ELF-1 (cell line): ENCODE measurements around the gene RHOBTB3.
"Not testable (repeated sequence)": the region's sequence is repeated elsewhere in the genome, so short reads cannot be mapped to it uniquely, and the experiment has no call there.

Experiments
- DNase-seq: peaks from one replicate; pipeline ENCODE4 v3.0.0-alpha.2; 2016; ENCODE audit warnings: low read depth, low spot score

The RHOBTB3 gene

DNA sequence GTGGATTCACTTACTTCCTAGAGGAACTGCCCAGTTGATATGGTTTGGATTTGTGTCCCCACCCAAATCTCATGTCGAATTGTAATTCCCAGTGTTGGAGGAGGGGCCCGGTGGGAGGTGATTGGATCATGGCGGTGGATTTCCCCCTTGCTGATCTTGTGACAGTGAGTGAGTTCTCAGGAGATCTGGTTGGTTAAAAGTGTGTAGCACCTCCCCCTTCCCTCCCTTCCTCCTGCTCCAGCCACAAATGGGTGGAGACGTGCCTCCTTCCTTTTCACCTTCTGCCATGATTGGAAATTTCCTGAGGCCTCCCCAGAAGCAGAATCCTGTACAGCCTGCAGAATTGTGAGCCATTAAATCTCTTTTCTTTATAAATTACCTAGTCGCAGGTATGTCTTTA is 17.9 kb upstream of the RHOBTB3 start:
- DNase-seq, result not testable (repeated sequence)

DNA sequence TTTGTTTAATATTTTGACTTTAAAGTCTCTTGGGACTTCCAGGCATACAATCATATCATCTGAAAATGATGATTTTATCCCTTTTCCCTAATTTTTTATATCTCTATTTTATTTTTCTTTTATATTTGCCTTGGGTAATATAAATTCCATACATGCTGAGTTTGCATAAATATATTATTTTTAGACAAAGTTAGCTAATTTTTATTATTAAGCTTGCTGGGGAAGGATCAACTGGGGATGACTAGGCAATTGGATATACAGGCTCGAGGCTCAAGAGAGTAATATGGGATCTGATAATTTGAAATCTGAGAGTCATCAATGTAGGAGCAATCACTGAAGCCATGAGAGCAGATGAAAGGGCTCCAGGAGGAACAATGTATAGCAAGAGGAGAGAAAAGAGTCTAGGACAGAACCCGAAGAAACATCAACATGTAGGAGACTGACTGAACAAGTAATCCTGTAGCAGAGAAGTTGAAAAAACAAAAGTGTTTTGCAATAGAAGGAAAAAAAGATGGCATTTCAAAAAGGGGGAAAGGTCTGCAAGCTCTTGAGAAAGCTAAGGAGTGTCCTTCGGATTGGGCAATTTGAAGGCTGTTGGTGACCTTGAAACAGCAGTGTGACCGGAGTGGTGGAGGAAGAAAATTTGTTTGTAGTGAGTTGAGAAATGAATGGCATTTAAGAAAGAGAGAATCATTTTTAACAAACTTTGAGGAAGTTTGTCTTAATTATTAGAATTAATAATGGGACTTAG is 17.0 kb upstream of the RHOBTB3 start:
- DNase-seq, result no peak

DNA sequence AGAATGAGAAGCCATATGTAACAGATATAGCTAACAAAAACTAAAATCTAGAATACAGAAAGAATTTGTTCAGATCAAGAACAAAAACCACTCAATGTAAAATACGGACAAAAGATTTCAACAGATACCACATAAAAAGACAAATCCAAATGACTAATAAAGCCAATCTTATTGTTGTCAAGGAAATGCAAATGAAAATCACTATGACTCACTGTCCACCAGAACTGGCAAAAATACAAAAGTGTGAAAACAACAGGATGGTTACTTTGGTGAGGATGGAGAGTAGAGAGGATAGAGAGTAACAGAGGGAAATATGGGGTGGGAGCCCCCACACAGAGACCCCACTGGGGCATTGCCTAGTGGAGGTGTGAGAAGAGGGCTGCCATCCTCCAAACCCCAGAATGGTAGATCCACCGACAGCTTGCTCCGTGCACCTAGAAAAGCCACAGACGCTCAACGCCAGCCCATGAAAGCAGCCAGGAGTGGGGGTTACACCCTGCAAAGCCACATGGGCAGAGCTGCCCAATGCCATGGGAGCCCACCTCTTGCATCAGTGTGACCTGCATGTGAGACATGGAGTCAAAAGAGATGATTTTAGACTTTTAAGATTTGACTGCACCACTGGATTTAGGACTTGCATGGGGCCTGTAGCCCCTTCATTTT is 15.2 kb upstream of the RHOBTB3 start:
- no peak for DNase-seq

DNA sequence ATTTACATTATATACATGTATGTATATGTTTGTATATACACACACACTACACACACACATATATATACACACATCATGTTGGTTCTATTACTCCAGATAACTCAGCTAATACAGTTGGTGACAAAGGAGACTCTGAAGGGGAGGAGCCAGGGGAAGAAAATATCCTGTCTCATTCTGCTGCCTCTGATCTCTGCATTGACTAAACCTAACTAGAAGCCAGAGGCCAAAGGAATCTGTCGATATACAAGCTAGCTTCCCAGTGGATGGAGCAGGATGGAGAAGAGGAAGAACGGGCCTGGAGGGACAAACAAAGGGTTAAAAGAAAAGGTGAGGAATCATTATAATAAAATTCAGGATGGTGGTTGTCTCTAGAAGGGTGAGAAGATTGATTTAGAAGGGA is 13.7 kb upstream of the RHOBTB3 start:
- DNase-seq, result no peak

DNA sequence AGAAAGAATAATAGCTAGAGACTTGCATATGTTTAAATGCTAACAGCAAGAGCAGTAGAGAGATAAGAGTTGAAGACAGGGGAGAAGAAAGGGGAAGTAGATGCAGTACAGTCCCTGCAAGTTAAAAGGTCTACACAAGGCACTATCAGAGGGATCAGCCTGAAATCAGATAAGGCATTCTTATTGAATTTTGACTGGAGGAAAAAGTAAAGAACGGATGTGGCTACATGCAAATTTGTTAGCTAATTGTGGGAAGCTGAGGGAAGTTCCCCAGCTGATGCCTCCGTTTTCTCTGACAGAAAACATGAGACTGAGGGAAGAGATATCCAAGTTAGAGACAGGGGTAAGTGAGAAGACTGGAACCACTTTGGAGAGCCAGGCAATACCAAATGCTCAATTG is 12.9 kb upstream of the RHOBTB3 start:
- DNase-seq, result no peak

DNA sequence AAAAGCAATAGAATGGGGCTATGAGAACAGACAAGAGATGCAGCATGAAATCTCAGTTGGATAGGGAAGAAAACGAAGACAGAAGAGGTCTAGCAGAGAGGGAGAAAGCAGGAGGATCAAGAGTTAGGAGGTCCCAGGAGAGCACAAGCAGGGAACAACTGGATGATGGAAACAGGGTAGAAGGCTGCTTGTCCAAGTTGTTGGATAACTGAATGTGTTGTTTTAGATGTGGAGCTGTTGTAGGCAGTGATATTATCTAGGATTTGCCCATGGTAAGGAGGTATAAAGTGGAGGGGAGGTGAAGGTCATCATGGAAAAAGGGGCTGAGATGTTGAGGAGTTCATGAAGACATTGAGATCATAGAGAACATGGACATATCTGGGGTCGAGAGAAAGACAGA is 12.4 kb upstream of the RHOBTB3 start:
- DNase-seq, result no peak

DNA sequence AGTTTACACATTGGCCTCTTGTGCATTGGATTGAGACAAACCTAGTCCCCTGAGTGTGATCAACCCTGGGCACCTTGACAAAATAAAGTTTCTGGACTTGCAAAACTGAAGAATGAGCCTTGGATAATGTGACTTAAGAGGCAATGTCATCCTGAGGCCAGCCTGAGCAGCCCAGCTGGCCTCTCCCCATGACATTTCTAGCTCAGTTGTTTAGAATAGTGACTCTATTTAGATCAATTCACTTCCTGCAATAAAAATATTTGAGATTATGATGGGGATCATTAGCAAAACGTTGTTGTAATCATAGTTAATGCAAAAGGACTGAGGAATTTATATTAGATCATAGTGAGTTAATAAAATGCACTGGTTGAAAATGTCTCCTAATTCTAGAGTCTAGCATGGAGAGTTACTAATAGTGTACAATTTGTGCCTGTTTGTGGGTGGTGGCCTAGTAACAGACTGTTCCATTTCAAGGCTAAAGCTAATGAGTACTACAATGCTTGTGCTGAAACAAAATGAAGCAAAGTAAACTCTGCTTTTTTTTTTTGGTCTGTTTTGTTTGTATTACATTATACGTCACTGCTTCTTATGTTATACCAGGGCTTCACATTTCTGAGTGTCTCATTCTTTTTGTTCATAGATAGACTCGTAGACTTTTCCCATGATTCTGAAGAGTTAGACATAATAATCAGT is 10.9 kb upstream of the RHOBTB3 start:
- DNase-seq, result no peak

DNA sequence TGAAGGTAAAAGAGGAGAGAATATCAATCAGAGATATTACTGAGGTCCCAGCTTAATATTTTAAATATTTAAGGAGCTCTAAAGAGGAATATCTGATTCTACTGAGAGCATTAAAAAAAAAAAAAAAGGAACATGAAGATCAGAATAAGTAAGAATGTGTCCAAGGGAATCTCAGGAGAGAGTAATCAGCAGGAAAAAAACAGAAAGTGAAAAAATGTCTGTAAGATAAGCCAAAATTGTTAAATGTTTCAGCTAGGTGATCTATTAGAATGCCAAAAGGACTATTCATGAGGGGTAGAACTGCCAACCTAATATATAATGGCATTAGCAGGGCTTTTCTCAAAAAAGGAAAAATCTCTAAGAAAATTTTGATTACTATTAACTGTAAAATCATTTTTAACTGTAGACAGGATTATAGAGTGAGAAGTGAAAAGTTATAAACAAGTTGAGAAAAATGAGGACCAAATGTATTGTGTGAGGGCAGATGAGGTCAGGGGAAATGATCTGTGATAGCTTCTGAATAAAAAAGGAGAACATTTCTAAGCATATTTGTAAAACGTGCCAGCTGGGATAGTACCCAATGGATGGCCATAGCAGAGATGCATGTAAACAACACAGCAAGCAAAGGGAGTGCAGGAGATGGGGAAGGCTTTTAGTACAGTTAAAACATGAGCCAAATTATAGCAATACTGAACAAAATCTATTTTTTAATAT is 9.4 kb upstream of the RHOBTB3 start:
- DNase-seq, result no peak

DNA sequence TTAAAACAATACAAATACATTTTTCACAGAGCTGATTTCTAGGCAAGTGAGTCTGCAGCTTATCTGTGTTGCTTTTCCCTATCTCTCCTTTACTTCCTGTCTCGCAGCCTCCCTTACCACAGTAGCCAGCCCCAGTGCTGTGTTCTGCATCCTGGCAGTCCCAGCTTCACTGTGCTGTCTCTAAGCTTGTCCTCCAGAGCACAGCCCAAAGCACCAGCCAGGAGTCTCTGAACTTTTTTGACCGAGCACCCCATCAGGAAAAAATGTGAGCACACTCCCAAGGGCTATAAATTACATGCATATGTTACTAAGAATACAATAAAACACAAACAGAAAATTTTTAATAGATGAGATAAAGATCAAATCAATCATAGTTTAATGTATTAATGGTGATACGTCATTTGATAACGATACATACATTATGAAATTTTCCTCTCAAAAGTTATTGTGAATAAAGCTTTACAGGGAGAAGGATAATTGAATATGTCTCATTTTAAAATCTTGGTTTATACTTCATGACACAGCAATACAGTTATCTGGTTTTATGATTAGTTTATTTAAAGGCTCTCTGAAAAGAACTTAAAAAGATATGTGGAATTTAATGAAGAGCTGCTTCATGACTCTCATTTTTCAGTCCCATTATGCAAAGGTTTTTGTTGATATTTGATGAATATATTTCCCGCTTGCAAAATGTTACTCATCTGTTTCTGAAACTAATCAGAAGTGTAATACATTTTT is 7.3 kb upstream of the RHOBTB3 start:
- peak; percentile 41 for DNase-seq

DNA sequence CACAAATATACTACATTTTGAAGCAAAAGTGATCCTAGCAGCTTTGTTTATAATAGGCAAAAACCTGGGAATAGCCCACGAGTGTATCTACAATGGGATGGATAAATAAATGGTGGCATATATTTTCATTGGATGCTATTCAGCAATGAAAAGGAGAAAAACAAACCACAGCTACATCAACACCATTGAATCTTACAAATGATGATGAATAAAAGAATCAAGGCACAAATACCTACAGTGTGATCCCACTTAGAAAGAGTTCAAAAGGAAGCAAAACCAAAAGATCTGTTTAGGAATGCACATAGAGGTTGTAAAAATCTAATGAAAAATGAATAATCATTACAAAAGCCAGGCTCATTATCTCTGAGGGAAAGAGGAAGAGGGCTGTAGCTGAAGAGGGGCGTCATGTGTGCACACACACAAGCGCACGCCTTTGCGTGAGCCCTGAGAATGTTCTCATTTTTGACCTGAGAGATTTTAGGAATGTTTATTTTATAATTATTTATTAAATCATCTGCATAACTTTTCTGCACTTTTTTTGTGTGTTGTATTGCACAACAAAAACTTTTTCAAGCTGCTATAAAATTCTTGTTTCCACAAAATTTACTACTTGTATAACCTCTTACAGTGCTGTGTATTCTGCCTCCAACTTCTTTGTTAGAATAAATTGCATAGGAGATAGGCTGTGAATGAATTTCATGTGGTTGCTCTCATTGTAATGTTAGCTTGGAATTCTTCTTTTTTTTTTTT is 5.9 kb upstream of the RHOBTB3 start:
- no peak for DNase-seq

DNA sequence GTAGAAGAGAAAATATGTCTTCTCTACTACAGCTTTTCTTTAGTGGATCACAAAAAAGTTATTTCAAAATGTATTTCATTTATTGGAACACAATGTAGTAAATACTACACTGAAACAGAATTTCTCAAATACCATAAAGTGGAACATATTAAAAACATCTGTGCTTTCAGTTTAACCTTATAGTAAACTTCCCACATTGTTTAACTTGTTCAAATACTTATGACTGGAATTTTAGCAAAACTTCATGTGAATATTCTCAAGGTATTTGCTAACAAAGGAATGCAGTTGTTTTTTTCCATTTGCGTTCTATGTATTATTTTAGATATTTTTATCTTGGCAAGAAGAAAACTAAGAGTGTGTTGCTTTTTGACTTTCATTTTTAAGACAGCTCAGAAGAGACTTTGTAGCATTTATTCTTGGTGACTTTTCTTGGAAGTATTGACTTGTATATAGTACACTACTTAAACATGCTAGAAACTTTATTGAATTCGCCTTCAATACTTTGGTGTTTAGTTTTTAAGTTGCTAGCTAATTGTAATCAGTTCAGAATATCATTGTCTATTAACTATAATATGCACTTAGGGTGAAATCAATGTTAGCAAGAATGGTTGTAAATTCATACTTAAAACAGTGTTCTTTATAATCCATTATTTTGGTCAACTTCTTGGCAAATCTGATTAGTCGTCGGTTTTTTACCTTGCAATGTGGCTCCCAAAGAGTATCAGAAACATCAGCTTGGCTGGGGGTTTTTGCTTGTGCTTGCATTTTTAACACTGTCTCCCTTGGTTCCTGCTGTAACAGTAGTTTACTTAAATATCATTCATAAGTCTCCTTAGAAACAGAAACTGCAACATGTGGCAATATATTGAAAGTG is 5.0 kb upstream of the RHOBTB3 start:
- no peak for DNase-seq

DNA sequence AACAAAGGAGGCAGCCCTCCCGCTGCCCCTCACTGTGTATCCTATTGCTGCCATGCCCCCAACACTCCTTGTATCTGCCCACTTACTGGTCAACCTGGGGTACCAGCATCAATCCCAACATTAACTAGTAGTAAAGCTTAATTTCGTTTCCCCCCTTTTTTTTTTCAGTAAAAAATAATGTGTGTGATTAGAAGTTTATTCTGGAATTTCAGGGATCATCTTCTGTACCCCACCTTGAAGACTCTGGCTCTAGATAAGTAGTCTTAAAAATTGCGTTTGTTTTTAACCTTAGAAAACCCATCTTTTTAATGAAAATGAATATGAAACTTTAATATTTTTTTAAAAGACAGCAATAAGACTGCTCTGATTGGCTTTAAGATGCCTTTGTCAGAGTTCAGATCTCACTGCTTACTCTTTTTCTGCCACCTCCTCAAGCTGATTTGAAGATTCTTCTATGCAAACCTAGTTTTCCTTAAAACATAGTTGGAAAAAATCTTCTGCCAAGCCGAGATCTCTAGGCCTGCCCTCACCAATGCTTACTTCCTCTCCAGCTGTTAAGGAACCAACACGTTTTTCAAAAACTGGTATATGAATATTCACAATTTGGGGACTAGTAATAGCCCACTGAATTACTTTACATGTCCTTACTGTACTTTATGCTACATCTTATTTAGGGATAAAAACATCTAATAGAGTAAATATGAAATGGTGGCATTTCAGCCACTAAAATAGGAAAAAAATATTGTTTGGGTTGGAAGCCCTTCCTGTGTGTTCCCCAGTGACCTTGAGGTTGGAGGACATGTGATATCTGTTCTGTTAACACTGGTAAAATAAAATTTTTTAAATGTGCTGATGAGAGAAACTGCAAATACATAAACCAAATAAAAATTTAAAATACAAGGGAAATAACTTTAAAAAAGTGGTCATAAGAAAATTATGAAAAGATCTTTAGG is 4.0 kb upstream of the RHOBTB3 start:
- no peak for DNase-seq

DNA sequence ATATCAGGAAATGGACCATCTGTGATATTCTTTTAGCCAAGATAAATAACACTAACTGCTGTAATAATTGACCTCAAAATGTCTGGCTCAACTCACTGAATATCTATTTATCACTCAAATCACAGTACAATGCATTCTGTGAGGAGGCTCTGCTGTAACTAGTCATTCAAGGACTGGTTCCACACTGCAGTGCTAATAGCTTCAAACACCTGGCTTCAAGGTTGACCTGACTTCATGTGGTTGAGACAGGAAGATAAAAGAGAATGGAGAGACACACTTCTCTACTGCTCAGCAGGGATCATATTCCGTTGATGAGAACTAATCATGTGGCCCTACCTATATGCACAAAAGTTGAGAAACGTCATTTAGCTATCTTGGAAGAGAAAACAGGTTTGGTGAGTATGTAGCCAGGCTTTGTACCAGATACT is 3.4 kb upstream of the RHOBTB3 start:
- peak; percentile 11 for DNase-seq

DNA sequence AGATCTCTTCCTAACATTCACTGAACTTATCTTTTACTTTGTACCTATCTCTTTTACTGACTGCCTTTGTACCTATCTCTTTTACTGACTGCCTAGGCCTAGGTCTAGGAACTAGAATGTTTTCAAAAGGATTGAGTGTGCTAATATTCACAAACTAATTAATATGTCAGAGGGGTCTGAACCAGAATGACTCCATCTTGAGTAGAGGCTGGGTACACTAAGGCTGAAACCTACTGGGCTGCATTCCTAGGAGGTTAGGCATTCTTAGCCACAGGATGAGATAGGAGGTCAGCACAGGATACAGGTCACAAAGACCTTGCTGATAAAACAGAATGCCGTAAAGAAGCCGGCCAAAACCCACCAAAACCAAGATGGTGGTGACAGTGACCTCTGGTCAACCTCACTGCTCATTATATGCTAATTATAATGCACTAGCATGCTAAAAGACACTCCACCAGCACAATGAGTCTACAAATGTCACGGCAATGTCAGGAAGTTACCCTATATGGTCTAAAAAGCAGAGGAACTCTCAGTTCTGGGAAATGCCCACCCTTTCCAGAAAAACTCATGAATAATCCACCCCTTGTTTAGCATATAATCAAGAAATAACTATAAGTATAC is 2.5 kb upstream of the RHOBTB3 start:
- DNase-seq, result peak; percentile 59

DNA sequence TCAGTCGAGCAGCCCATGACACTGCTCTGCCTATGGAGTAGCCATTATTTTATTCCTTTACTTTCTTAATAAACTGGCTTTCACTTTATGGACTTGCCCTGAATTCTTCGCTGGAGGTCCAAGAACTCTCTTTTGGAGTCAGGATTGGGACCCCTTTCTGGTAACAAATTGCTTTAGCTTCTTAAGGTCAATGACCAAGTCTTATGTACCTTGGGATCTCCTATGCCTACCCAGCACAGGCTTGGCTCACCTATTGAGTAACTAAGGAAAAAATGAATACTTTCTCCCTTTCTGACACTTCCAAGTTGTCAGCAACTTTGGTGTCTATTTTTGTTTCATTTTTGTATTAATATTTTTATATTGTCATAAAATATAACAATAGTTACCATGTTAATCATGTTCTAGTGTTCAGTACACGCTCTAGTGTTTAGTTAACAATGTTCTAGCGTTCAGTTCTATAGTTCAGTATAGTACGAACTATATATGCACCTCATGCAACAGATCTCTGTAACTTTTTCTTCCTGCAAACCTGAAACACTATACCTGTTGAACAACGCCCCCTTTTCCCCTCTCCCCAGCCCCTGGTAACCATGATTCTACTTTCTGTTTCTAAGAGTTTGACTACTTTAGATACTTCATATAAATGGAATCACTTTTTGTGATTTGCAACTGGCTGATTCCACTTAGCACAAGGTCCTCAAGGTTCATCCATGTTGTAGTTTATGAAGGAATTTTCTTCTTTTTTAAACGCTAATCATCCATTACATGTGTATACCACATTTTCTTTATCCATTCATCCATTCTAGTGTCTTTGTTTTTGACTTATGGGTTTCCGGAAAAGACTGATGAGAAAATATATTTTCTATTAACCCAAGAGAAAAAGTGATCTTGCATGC is 1.8 kb upstream of the RHOBTB3 start:
- no peak for DNase-seq

DNA sequence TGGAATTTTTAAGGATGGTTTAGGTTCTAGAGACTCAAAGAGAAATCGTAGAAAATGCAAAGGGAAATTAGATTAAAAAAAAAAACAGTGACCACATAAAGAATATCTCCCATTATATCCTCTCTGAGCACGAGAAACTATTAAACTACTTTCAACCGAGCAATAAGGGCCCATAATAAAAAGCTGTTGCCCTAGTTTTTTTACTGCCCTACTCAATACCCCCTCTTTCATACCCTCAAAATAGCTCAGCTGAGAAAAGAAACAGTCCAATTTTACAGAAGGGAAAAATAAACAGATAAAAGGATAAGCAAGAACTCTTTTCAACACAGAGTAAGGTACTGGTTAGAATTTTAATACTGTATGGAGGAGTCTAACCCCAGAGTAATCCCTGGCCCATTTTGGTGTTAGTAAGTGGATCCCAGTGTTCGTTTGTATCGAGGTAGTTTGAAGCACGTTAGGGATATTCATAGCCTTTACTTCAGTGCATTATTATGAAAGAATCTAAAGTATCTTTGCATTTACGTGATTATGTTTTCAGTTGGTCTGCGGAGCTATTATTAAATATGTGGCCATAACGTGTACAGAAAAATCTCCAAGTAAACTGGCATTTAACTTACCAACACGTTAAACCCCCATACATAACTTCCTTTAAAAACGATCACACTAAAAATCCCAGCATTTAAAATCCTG is 980 bp upstream of the RHOBTB3 start:
- no peak for DNase-seq
